Head of caudate nucleus (tissue), 42 donors: Measurements from ENCODE around the gene SYTL2.
A peak's percentile ranks its signal among the peaks of the same experiment; 100 is the strongest.

ENCODE experiments used
- DNase-seq, 42 donors: peaks; one replicate each; pipeline versions ENCODE4 v3.0.0 to v3.0.0-alpha.2; 2020 to 2021; ENCODE audit warnings: mixed read lengths in 7 of 42
- intact Hi-C: fragments of 100-400 bp; cut with DNase I; formaldehyde crosslinking; loops from one replicate; pipeline ENCODE4 v1.15.0; 2022

SYTL2 gene

GRCh38 chr11:85718126-85718943, 92.6 kb downstream of the SYTL2 start:
- intact Hi-C loops = no loop called here
- peak in 2 of 42 donors; percentile 7 to 10 for DNase-seq

- intact Hi-C loops = no loop called here
- DNase-seq = no peak
Measured at GRCh38 chr11:85717429-85717828, 93.5 kb downstream of the SYTL2 start.

GRCh38 chr11:85712953-85713352, 98.0 kb downstream of the SYTL2 start:
- intact Hi-C loops = no loop called here
- DNase-seq = no peak

GRCh38 chr11:85710917-85711316, 100.0 kb downstream of the SYTL2 start:
- intact Hi-C loops = no loop called here
- no peak for DNase-seq

- intact Hi-C loops = no loop called here
- no peak for DNase-seq
Measured at GRCh38 chr11:85709941-85710702, 100.8 kb downstream of the SYTL2 start.

DNA sequence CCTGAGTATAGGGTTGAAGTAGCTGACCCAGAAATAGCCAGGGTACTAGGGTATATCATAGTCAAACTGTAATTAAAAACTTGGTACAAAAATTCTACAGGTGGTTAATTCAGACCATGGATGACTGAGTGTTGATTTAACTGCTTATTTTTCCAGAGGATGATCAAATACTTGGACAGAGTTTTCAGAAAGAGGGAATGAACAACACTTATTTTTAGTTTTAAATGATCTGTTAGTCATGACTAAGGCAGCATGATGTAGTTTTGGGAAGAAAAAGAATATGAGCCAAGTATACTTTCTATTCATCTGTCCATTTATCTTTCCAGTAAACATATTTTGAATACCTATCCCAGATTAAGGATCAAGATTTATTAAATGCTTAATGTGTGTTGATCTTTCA, 105.1 kb downstream of the SYTL2 start:
- intact Hi-C loops = no loop called here
- no peak for DNase-seq

- intact Hi-C loops = no loop called here
- no peak for DNase-seq
Measured at GRCh38 chr11:85704967-85705366, 106.0 kb downstream of the SYTL2 start.

GRCh38 chr11:85699957-85700741, 110.8 kb downstream of the SYTL2 start:
- no peak for DNase-seq
- intact Hi-C loops = no loop called here

- DNase-seq = no peak
- intact Hi-C loops = no loop called here
Measured at GRCh38 chr11:85698195-85698594, 112.7 kb downstream of the SYTL2 start.

DNA sequence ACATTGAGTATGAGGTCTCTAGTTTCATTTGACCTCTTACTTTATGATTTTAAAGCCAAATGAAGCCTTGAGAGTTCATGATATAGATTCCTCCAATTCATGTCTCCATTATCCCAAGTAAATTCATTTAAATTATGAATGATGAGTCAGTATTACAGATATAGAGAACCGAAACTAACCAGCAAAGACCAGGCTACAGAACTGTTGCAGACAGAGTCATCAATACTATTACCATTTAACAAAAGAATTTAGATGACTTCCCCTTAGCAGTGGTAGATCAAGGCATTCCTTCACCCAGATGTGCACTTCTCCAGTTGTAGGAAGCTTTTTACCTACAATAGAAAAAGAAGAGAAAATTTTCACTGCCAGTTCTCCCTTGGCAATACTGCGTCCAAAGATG, 113.2 kb downstream of the SYTL2 start:
- intact Hi-C loops = no loop called here
- DNase-seq = no peak

DNA sequence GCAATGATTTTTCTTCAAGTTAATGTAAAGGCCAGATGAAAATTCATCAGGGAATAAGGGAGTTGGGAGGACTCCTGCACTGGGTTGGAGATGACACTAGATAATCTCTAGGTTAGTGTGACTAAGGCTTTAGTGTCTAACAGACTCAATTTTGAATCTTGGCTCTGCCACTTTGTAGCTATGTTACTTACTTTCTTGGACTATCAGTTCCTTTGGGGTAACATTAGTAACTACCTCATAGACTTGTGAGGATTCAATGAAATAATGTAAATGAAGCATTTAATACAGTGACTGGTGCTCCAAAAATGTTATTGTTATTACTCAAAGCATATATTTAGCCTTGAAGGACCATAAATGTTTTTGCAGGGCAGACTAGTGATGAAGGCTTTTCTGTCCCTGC, 115.4 kb downstream of the SYTL2 start:
- intact Hi-C loops = no loop called here
- DNase-seq = no peak

DNA sequence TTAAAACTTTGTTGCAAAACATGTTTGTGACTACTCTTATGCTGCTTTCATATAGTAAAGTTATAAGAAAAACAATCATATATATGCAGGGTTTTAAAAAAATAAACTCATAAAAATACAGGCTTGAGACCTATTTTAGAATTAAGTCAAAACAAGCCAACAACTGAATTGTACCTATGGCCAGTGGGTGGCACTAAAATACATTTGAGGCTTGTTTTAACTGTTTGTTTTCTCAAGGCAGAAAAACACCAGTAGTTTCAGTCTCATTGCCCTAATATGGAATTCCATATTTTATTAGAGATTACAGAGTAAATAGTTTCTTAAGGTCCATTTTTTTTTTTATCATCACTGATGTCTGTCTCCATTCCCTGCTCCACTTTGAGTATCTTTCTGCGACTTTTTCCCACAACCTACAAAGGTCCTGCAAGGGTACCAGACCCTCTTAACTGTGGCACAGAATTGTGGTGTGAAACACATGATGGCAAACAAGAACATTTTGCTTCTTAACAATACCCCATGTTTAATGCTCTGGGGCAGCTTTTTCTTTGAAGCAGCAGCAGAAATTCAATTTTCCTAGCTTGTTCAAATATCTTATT, 116.5 kb downstream of the SYTL2 start:
- intact Hi-C loops = no loop called here
- DNase-seq = peak in 8 of 42 donors; percentile 11 to 66 (median 25)

DNA sequence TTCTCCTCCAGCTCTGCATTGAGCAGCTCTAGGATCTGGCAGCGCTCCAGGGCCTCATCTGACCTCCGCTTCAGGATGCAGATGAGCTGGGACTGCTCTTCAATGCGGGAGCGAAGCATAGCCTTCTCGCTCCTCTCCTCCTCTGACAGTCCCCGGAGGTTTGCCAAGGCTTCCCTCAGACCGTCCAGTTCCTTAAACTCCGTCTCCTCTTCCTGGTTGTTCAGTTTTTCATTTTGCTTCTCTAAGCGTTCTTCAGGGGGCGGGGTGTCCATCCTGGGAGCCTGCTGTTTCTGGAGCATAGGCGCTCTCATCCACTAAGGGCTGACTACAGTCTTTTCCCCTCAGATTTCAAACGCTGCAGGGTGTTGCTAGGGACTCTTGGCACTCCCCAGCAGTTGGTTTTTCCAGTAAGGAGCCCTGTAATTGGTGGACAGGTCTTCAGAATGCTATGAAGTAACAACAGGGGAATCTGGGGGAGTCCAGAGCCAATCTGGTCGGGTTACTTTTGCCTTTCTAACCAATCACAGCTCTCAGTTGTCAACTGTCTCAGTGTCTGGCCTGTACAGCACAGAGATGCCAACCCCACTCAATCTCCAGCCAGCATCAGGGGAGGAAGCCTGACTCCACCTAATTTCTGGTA, 125.0 kb downstream of the SYTL2 start, which contains the start of gene CCDC89:
CCDC89 (minus strand) TSS at position 376 of the 640 bp plus-strand sequence; CDS start at position 311, 65 bp downstream.
- intact Hi-C loops = no loop called here
- DNase-seq = peak; percentile 12 to 86 (median 64)

GRCh38 chr11:85685125-85685819, 125.7 kb downstream of the SYTL2 start:
- DNase-seq = peak in 15 of 42 donors; percentile 4 to 46 (median 19)
- intact Hi-C loops = no loop called here

DNA sequence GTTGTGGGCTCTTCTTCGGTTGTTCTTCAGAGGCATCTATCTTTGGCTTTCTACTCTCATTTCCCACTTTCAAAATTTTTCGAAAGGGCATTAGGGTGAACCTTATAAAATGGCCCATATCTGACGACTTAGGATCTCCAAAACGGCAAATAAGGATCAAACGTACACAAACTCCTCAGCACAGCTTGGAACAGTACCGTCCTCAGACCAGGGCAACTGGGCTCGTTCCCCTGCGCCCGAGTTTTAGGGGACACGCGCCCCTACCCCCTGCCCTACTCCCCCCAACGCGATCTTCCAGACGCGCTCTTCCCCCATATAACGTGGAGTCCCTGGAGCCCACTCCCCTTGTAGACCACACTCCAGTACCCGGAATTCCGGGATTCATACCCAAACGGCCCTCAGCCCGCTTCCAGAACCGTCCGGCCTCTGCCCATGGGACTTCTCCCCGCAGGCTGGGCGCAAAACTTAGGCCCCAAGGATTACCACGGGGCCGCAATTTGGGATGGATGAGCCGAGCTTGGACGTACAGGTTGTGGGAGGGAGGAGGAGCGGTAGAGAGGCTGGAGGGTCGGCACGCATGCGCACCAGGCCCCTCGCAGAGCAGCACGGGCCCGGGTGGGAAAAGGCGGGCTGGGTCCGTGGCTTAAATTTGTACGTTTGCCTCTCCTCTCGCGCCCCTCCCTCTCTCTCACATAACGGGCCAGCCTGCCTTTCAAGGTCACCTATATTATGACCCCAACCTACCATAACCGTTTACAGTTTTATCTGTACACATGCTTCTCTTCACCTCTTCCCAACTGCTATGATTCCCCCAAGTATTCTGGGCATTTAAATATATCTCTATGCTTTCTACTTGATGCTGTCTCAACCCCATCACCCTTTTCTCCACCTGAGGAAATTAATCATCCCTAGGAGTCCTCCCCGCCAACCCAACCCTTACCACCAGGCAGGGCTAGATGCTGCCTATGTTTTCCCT, 128.3 kb downstream of the SYTL2 start:
- intact Hi-C loops = no loop called here
- DNase-seq = peak; percentile 51 to 90 (median 74)

GRCh38 chr11:85680897-85681296, 130.0 kb downstream of the SYTL2 start:
- DNase-seq = no peak
- intact Hi-C loops = no loop called here

GRCh38 chr11:85679576-85679975, 131.4 kb downstream of the SYTL2 start:
- no peak for DNase-seq
- intact Hi-C loops = loop anchor here (10.0 kb wide), 1 partner anchor 125 kb away; no protein-coding TSS in a partner anchor
